ENCODE measurements around the gene PLPP3.

GRCh38 chr1:56496821-56497772, 82.3 kb downstream of the PLPP3 start:
- TF ChIP-seq EZH2phosphoT487 (IDR thresholded peaks at IDR 0.05; ENCODE audit: unreplicated experiment) (no peak), CTCF (conservative IDR thresholded peaks at IDR 0.05; ENCODE audit: low read depth in 2 of 2) (no peak)
